HL-60 (cell line): ENCODE results near the gene GRK6.

Source experiments
- CTCF ChIP-seq: IDR thresholded peaks from one replicate; pipeline ENCODE4 v1.5.1; 2011; ENCODE audit warnings: low read length, control low read depth, inconsistent platforms; ENCODE audit not compliant: insufficient read depth
- GABPA ChIP-seq: IDR thresholded peaks from 2 replicates; pipeline ENCODE4 v1.6.1; 2012; ENCODE audit warnings: low read depth
- POLR2AphosphoS5 ChIP-seq: IDR thresholded peaks from 2 replicates; pipeline ENCODE4 v1.6.1; 2012; ENCODE audit warnings: low read depth
- SPI1 ChIP-seq: IDR thresholded peaks from 2 replicates; pipeline ENCODE4 v1.6.1; 2012; ENCODE audit warnings: low read depth, mild to moderate bottlenecking, borderline replicate concordance

- TF ChIP-seq CTCF: no peak
- TF ChIP-seq POLR2AphosphoS5: no peak
- no peak for TF ChIP-seq SPI1
- no peak for TF ChIP-seq GABPA
Observed at GRCh38 chr5:177437623-177438022, 11.1 kb downstream of the GRK6 start.
